ENCODE results near the gene MYL6B.

Gene MYL6B

GRCh38 chr12:56152132-56152755 is at the start of gene MYL6B:
Gene MYL6B (plus strand): TSS chr12:56152587. CDS start chr12:56153919, 1,332 bp downstream.
- intact Hi-C loops (cut with micrococcal nuclease) = no loop called here
- Mint-ChIP-seq H3K36me3 (ENCODE audit: low read depth) (peaks cover 28% of the 10 kb centered on the region), H3K4me1 (ENCODE audit: low read depth) (peaks cover 51% of the 10 kb centered on the region)

GRCh38 chr12:56102683-56103065 is 49.7 kb upstream of the MYL6B start:
- no peak overlapping the region for H3K4me3 Mint-ChIP-seq
- H3K27me3 Mint-ChIP-seq = peaks cover 4% of the 10 kb centered on the region
- no peaks in the 10 kb centered on the region for H3K9me3 Mint-ChIP-seq
- H3K27ac Mint-ChIP-seq = no peak overlapping the region
- peaks cover 21% of the 10 kb centered on the region for H3K4me1 Mint-ChIP-seq (ENCODE audit: low read depth)
- peaks cover 31% of the 10 kb centered on the region for H3K36me3 Mint-ChIP-seq (ENCODE audit: low read depth)
- intact Hi-C loops (cut with micrococcal nuclease) = loop anchor here (5.0 to 10.0 kb wide), 3 partner anchors 60 to 288 kb away; partner anchors contain the start of genes ORMDL2, RPS26, SARNP and SUOX

More at GRCh38 chr12:56152132-56152755, at the start of gene MYL6B:
- Mint-ChIP-seq H3K27ac (peak within 1 kb of the TSS; percentile 94), H3K27me3 (no peaks in the 10 kb centered on the region), H3K9me3 (no peaks in the 10 kb centered on the region), H3K4me3 (peak within 1 kb of the TSS; percentile 88)

DNA sequence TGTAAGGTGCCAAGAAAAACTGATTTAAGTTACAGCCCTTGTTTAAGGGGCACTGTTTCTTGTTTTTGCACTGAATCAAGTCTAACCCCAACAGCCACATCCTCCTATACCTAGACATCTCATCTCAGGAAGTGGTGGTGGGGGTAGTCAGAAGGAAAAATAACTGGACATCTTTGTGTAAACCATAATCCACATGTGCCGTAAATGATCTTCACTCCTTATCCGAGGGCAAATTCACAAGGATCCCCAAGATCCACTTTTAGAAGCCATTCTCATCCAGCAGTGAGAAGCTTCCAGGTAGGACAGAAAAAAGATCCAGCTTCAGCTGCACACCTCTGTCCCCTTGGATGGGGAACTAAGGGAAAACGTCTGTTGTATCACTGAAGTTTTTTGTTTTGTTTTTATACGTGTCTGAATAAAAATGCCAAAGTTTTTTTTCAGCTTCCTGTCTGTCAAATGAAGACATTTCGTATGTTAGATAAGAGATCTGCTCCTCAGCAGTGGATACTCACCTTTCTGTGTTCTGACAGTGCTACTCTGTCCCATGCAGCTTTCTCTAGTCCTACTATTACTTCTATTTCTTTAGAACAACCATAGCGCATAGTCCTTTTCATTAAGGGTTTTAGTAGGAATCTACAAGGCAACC is 49.2 kb upstream of the MYL6B start:
- H3K27ac Mint-ChIP-seq = no peak overlapping the region
- intact Hi-C loops (cut with micrococcal nuclease) = loop anchor here (5.0 to 10.0 kb wide), 3 partner anchors 61 to 288 kb away; partner anchors contain the start of genes ORMDL2, RPS26, SARNP and SUOX
- H3K4me3 Mint-ChIP-seq = peak overlapping the region; percentile 98
- H3K36me3 Mint-ChIP-seq (ENCODE audit: low read depth) = peaks cover 36% of the 10 kb centered on the region
- H3K27me3 Mint-ChIP-seq = peaks cover 1% of the 10 kb centered on the region
- H3K4me1 Mint-ChIP-seq (ENCODE audit: low read depth) = peaks cover 21% of the 10 kb centered on the region
- no peaks in the 10 kb centered on the region for H3K9me3 Mint-ChIP-seq

GRCh38 chr12:56103823-56104108 is 48.6 kb upstream of the MYL6B start:
- Mint-ChIP-seq H3K36me3 (ENCODE audit: low read depth) (peaks cover 42% of the 10 kb centered on the region), H3K4me1 (ENCODE audit: low read depth) (peaks cover 21% of the 10 kb centered on the region), H3K27ac (peak overlapping the region; percentile 91), H3K27me3 (peaks cover 1% of the 10 kb centered on the region), H3K9me3 (no peaks in the 10 kb centered on the region), H3K4me3 (peak overlapping the region; percentile 98)
- intact Hi-C loops (cut with micrococcal nuclease) = loop anchor here (1.0 to 10.0 kb wide), 6 partner anchors 13 to 289 kb away; partner anchors contain the start of genes ESYT1, ORMDL2, RPL41 and RPS26

DNA sequence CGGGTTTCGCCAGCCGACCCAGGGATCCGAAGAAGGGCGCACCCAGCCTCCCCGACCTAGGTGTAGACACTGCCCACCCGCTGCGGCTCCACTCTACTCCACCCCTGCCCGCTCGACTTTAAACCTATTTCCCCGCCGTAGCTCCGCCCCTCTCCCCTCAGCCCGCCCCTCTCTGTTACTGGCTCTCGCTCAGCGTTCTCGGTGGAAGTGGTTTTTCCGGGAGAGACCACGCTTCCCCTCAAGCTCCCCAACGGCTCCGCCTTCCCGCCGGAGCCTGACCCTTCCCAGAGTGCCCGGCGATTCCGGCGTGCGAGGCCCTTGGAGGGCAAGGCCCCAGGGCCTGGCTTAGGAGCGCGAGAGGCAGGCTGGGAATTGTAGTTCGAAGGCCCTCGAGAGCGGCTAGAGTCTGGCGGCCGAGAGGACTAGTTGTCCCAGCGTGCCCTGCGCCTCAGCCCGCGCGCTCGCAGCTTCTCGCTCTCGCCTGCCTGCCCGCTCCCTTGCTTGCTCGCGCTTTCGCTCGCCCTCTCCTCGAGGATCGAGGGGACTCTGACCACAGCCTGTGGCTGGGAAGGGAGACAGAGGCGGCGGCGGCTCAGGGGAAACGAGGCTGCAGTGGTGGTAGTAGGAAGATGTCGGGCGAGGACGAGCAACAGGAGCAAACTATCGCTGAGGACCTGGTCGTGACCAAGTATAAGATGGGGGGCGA is 48.1 kb upstream of the MYL6B start, which contains the start of gene PA2G4:
TSS of gene PA2G4 (plus strand) at position 451 of the 706 bp plus-strand sequence. CDS start at position 630, 179 bp downstream.
- intact Hi-C loops (cut with micrococcal nuclease) = loop anchor here (1.0 to 10.0 kb wide), 6 partner anchors 12 to 289 kb away; partner anchors contain the start of genes ESYT1, ORMDL2, RPL41 and RPS26
- Mint-ChIP-seq H3K36me3 (ENCODE audit: low read depth) (peaks cover 47% of the 10 kb centered on the region), H3K27ac (peak within 1 kb of the TSS; percentile 91), H3K9me3 (no peaks in the 10 kb centered on the region), H3K4me3 (peak within 1 kb of the TSS; percentile 98), H3K27me3 (no peaks in the 10 kb centered on the region), H3K4me1 (ENCODE audit: low read depth) (peaks cover 21% of the 10 kb centered on the region)

DNA sequence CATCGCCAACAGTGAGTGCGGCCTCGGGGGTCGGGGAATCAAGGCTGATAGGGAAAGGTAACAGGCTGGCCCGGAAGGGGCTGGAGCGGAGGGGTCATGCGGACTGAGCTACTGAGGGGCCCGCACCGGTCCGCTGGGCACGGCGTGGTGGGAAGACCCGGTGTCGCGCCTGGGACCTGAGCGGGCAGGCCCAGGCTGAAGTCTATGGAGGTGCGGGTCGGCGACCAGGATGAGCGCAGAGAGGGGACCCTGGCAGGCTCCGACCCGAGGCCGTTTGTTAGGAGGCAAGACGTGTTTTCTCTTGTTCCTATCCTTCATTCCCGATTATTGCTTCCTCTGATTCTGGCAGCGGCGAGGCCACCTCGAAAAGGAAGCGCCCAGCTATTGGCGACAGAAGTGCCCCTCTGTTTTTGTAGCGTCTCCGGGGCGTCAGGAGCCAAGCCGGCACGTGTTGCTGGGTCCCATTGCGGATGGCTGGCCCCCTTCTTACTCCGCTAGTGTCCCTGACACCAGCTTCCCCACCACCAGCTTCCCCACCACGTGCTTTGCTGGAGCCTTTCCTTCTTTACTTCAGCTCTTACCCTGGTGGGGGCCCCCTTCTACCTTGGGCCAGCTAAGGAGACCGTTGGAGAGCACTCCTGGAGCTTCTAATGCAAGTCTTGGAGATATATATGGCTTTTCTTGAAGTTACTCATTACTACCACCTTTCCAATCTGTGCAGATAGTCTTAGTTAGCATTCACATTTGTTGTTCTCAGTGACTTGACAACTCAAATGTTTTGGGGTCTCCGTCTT is 47.4 kb upstream of the MYL6B start:
- Mint-ChIP-seq H3K4me1 (ENCODE audit: low read depth) (peaks cover 21% of the 10 kb centered on the region), H3K36me3 (ENCODE audit: low read depth) (peaks cover 55% of the 10 kb centered on the region), H3K27me3 (no peaks in the 10 kb centered on the region), H3K27ac (peak overlapping the region; percentile 91), H3K4me3 (peak overlapping the region; percentile 98), H3K9me3 (no peaks in the 10 kb centered on the region)
- intact Hi-C loops (cut with micrococcal nuclease) = loop anchor here (1.0 to 10.0 kb wide), 6 partner anchors 11 to 290 kb away; partner anchors contain the start of genes ESYT1, ORMDL2, RPL41 and RPS26

- intact Hi-C loops (cut with micrococcal nuclease) = loop anchor here (10.0 kb wide), 2 partner anchors 111 to 291 kb away; partner anchors contain the start of genes ORMDL2, SARNP and SUOX
- H3K27ac Mint-ChIP-seq = peak overlapping the region; percentile 91
- H3K4me3 Mint-ChIP-seq = peak overlapping the region; percentile 98
- H3K9me3 Mint-ChIP-seq = no peaks in the 10 kb centered on the region
- H3K4me1 Mint-ChIP-seq (ENCODE audit: low read depth) = peaks cover 21% of the 10 kb centered on the region
- H3K27me3 Mint-ChIP-seq = no peaks in the 10 kb centered on the region
- H3K36me3 Mint-ChIP-seq (ENCODE audit: low read depth) = peaks cover 60% of the 10 kb centered on the region
Observed at GRCh38 chr12:56105609-56105902, 46.8 kb upstream of the MYL6B start.

DNA sequence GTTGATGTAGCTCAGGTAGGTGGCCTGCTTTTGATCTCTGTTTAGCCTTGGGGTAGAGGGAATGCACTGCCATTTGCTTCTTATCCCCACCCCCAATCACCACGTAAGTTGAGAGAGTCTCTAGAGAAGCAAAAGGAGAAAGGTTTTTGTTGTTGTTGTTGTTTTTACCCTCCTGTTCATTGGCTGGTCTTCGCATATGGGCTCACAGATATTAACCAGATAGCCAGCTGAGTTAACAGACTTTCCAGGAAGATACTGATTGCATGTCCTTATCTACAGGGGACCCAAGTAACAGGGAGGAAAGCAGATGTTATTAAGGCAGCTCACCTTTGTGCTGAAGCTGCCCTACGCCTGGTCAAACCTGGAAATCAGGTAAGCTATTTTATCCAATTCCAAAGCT is 45.1 kb upstream of the MYL6B start:
- H3K4me3 Mint-ChIP-seq = no peak overlapping the region
- peaks cover 77% of the 10 kb centered on the region for H3K36me3 Mint-ChIP-seq (ENCODE audit: low read depth)

GRCh38 chr12:56110571-56110970 is 41.8 kb upstream of the MYL6B start:
- Mint-ChIP-seq H3K4me3 (no peak overlapping the region), H3K9me3 (no peaks in the 10 kb centered on the region), H3K4me1 (ENCODE audit: low read depth) (peaks cover 9% of the 10 kb centered on the region), H3K36me3 (ENCODE audit: low read depth) (peaks cover 80% of the 10 kb centered on the region), H3K27ac (no peak overlapping the region), H3K27me3 (no peaks in the 10 kb centered on the region)
- intact Hi-C loops (cut with micrococcal nuclease) = no loop called here

More for the DNA sequence above, 45.1 kb upstream of the MYL6B start:
- H3K9me3 Mint-ChIP-seq = no peaks in the 10 kb centered on the region
- H3K27ac Mint-ChIP-seq = peak overlapping the region; percentile 22
- intact Hi-C loops (cut with micrococcal nuclease) = loop anchor here (10.0 kb wide), 2 partner anchors 112 to 292 kb away; partner anchors contain the start of genes ORMDL2, SARNP and SUOX
- H3K27me3 Mint-ChIP-seq = no peaks in the 10 kb centered on the region
- H3K4me1 Mint-ChIP-seq (ENCODE audit: low read depth) = peaks cover 21% of the 10 kb centered on the region

DNA sequence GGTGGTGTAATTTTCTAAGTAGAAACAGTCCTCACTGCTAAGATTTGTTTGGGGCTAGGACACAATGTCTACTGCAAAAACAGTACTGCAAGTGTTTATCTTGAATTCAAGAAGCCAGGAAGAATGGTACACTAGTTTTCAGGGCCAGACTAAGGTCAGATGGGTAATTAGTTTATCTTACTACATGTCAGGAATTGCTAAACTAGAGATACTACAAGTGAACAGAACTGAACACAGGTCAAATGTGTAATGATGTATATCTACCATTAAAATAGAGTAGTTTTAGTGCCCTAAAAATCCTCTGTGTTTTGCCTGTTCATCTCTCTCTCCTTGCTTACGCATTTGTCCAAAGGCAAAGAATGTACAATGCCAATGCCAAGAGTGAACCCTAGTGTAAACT is 38.3 kb upstream of the MYL6B start:
- Mint-ChIP-seq H3K9me3 (no peaks in the 10 kb centered on the region), H3K27me3 (no peaks in the 10 kb centered on the region), H3K36me3 (ENCODE audit: low read depth) (peaks cover 85% of the 10 kb centered on the region), H3K27ac (peak overlapping the region; percentile 29), H3K4me1 (ENCODE audit: low read depth) (peaks cover 16% of the 10 kb centered on the region), H3K4me3 (no peak overlapping the region)
- intact Hi-C loops (cut with micrococcal nuclease) = no loop called here

DNA sequence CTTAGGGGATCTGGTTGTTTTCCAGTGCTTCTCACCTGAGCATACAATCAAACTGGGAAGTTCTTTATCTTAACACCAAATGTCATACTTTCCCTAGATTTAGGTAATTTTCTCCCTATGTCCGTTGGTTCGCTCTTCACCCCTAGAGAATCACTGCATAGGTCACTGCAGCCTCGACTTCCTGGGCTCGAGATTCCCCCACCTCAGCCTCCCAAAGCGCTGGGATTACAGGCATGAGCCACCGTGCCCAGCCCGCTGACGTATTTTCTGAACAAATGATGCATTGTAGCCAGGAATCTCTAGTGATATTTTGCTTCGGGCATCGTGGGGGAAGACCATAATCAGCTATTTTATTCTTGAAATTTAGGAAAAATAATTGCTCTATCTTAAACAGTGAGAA is 37.1 kb upstream of the MYL6B start:
- peaks cover 27% of the 10 kb centered on the region for H3K4me1 Mint-ChIP-seq (ENCODE audit: low read depth)
- intact Hi-C loops (cut with micrococcal nuclease) = loop anchor here (5.0 kb wide), 2 partner anchors 73 to 378 kb away; partner anchors contain the start of gene RPS26

DNA sequence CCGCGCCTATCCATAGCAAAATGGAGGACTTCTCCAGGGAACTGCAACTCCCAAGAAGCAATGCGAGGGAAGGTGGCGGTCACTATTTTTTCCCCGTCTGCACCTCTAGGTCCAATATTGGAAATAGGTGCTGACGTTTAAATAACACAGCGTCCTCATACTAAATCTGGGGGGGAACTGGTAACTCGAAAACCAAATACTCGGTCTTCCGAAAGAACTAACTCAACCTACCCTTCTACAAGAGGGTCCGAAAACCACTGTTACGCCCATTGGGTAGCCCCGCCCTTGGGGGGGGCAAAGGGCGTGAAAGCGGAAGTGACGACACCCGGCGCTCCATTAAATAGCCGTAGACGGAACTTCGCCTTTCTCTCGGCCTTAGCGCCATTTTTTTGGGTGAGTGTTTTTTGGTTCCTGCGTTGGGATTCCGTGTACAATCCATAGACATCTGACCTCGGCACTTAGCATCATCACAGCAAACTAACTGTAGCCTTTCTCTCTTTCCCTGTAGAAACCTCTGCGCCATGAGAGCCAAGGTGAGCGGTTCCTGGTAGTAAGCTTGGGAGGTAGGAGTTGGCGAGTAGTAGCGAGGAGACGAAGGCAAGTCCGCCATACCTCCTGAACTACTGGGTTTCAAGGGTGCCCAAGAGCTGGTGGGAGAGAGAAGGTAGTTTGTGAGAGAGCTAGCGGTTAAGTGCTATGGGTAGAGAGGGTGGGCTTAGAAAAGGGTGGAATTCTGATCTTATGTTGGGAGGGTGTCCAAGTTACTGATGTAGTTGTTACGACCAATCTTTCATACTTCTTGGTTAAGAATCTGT is 35.9 kb upstream of the MYL6B start, which contains the start of gene RPL41:
TSS of gene RPL41 (plus strand) at position 367 of the 815 bp plus-strand sequence.
- Mint-ChIP-seq H3K4me3 (peak within 1 kb of the TSS; percentile 94), H3K27me3 (no peaks in the 10 kb centered on the region)

More for the DNA sequence above, 37.1 kb upstream of the MYL6B start:
- H3K4me3 Mint-ChIP-seq = peak overlapping the region; percentile 94
- peaks cover 85% of the 10 kb centered on the region for H3K36me3 Mint-ChIP-seq (ENCODE audit: low read depth)
- H3K27ac Mint-ChIP-seq = peak overlapping the region; percentile 99
- H3K9me3 Mint-ChIP-seq = no peaks in the 10 kb centered on the region
- no peaks in the 10 kb centered on the region for H3K27me3 Mint-ChIP-seq

More for the DNA sequence above, 35.9 kb upstream of the MYL6B start, which contains the start of gene RPL41:
- intact Hi-C loops (cut with micrococcal nuclease) = loop anchor here (1.0 to 5.0 kb wide), 3 partner anchors 12 to 379 kb away; partner anchors contain the start of genes PA2G4 and RPS26
- Mint-ChIP-seq H3K4me1 (ENCODE audit: low read depth) (peaks cover 37% of the 10 kb centered on the region), H3K36me3 (ENCODE audit: low read depth) (peaks cover 85% of the 10 kb centered on the region), H3K9me3 (no peaks in the 10 kb centered on the region), H3K27ac (peak within 1 kb of the TSS; percentile 99)
